Fibroblast of lung (primary cell): Measurements from ENCODE around the gene NDST3. TPM values are rescaled to one million over a fixed set of nuclear protein-coding genes. Genes with fewer than 3 reads are reported as not detected.
A peak's percentile ranks its signal among the peaks of the same experiment; 100 is the strongest.

Source experiments
- DNase-seq, 2 donors: peaks; one replicate each; pipeline versions ENCODE4 v3.0.0 to v3.0.0-alpha.2; 2010; ENCODE audit warnings: low read depth in 2 of 2
- H2AFZ ChIP-seq: 2 replicates; pipeline ENCODE4 v1.5.1; 2012; ENCODE audit warnings: low read length, control low read depth, inconsistent platforms
- H3K27ac ChIP-seq: 2 replicates; pipeline ENCODE4 v1.5.1; 2011; ENCODE audit warnings: low read length, control low read depth; ENCODE audit not compliant: insufficient read depth
- H3K27me3 ChIP-seq: 2 replicates; pipeline ENCODE4 v1.5.1; 2011; ENCODE audit warnings: mild to moderate bottlenecking, low read length; ENCODE audit not compliant: control insufficient read depth, insufficient read depth
- H3K36me3 ChIP-seq: 2 replicates; pipeline ENCODE4 v1.5.1; 2011; ENCODE audit warnings: low read length; ENCODE audit not compliant: control insufficient read depth, insufficient read depth
- H3K4me1 ChIP-seq: 2 replicates; pipeline ENCODE4 v1.5.1; 2011; ENCODE audit warnings: low read length; ENCODE audit not compliant: control insufficient read depth, insufficient read depth; ENCODE audit errors: extremely low read depth
- H3K4me2 ChIP-seq: 2 replicates; pipeline ENCODE4 v1.5.1; 2011; ENCODE audit warnings: low read length, control low read depth; ENCODE audit not compliant: insufficient read depth; ENCODE audit errors: extremely low read depth
- H3K4me3 ChIP-seq, 4 experiments: fragments of 200-600 bp in 1 of 4; sonication (generic) in 1 of 4; replicated peaks in 1 of 4; 2 replicates each; pipeline ENCODE4 v1.5.1; 2011 to 2016; ENCODE audit warnings: low read length in 4 of 4, low read depth in 3 of 4, mild to moderate bottlenecking in 3 of 4, control low read depth in 2 of 4, inconsistent platforms in 1 of 4, mixed read lengths in 1 of 4; ENCODE audit not compliant: insufficient read depth in 1 of 4; ENCODE audit errors: control extremely low read depth in 1 of 4
- H3K79me2 ChIP-seq: 2 replicates; pipeline ENCODE4 v1.5.1; 2012; ENCODE audit warnings: mild to moderate bottlenecking, low read length, inconsistent platforms; ENCODE audit not compliant: control insufficient read depth, insufficient read depth
- H3K9ac ChIP-seq: 2 replicates; pipeline ENCODE4 v1.5.1; 2011; ENCODE audit warnings: mild to moderate bottlenecking, low read length, control low read depth; ENCODE audit not compliant: insufficient read depth
- H3K9me3 ChIP-seq: 2 replicates; pipeline ENCODE4 v1.5.1; 2012; ENCODE audit warnings: low read depth, low read length; ENCODE audit not compliant: control insufficient read depth, insufficient read depth
- H4K20me1 ChIP-seq: 2 replicates; pipeline ENCODE4 v1.5.1; 2011; ENCODE audit warnings: low read length; ENCODE audit not compliant: control insufficient read depth, insufficient read depth; ENCODE audit errors: extremely low read depth
- CTCF ChIP-seq, 2 donors: IDR thresholded peaks in 1 of 2; conservative IDR thresholded peaks in 1 of 2; 1 replicate in 1 of 2; 2 replicates in 1 of 2; pipeline ENCODE4 v1.5.1; 2011 to 2012; ENCODE audit warnings: low read length in 2 of 2, control low read depth in 1 of 2, inconsistent platforms in 1 of 2, low read depth in 1 of 2, mild to moderate bottlenecking in 1 of 2
- EZH2 ChIP-seq: IDR thresholded peaks from 2 replicates; pipeline ENCODE4 v1.5.1; 2012; ENCODE audit warnings: low read length, control low read depth, mild to moderate bottlenecking; ENCODE audit errors: missing control alignments
- polyA plus RNA-seq, 2 donors: library from polyadenylated mRNA; depleted of rRNA in 1 of 2; stranded (reverse) in 1 of 2; unstranded in 1 of 2; fragments of >200 nt; gene quantifications; 2 replicates each; pipeline ENCODE4 v1.2.1, GENCODE V29; 2011 to 2012; ENCODE audit warnings: missing spikeins in 1 of 2
- total RNA-seq: library from RNA; depleted of rRNA; stranded (reverse); fragments of >200 nt; gene quantifications from 2 replicates; pipeline ENCODE4 v1.2.1, GENCODE V29; 2014

NDST3 gene
- total and polyA plus RNA-seq, 2 donors (not counting 1 experiment from before 2014, with no cell fraction given), result 0.16 TPM; not detected in 1

GRCh38 chr4:118280501-118281218 is 246.4 kb downstream of the NDST3 start:
- Histone ChIP-seq H3K27me3 (no peaks in the 10 kb centered on the region), H3K9me3 (no peaks in the 10 kb centered on the region), H4K20me1 (no peaks in the 10 kb centered on the region), H3K4me3 (peak overlapping the region; percentile 80 to 98 (median 83)), H3K9ac (no peak overlapping the region), H3K36me3 (peaks cover 3% of the 10 kb centered on the region), H3K4me1 (peaks cover 6% of the 10 kb centered on the region), H3K79me2 (peaks cover 23% of the 10 kb centered on the region), H3K4me2 (peak overlapping the region; percentile 83), H3K27ac (peak overlapping the region; percentile 10), H2AFZ (no peak overlapping the region)
- DNase-seq, result peak; percentile 78 to 85
- TF ChIP-seq CTCF (conservative IDR thresholded peaks at IDR 0.05 in 1 of 2, IDR thresholded peaks at IDR 0.05 in 1 of 2; ENCODE audit: low read depth in 1 of 2, low read length in 2 of 2), result peak; percentile 45 to 62
- TF ChIP-seq EZH2, result no peak

GRCh38 chr4:118281611-118282442 is 247.5 kb downstream of the NDST3 start:
- Histone ChIP-seq H3K4me2 (peak overlapping the region; percentile 48), H3K79me2 (peaks cover 23% of the 10 kb centered on the region), H4K20me1 (no peaks in the 10 kb centered on the region), H2AFZ (no peak overlapping the region), H3K4me1 (peaks cover 6% of the 10 kb centered on the region), H3K27me3 (no peaks in the 10 kb centered on the region), H3K9ac (peak overlapping the region; percentile 20), H3K36me3 (peaks cover 3% of the 10 kb centered on the region), H3K4me3 (peak overlapping the region in 2 of 4 experiments; percentile 80 to 98), H3K9me3 (no peaks in the 10 kb centered on the region), H3K27ac (no peak overlapping the region)
- no peak for TF ChIP-seq CTCF (conservative IDR thresholded peaks at IDR 0.05 in 1 of 2, IDR thresholded peaks at IDR 0.05 in 1 of 2; ENCODE audit: low read depth in 1 of 2, low read length in 2 of 2)
- TF ChIP-seq EZH2, result no peak
- DNase-seq, result peak; percentile 53 to 71

- Histone ChIP-seq H3K4me3 (no peak overlapping the region), H3K36me3 (peaks cover 3% of the 10 kb centered on the region), H3K9ac (no peak overlapping the region), H4K20me1 (no peaks in the 10 kb centered on the region), H3K4me2 (no peak overlapping the region), H3K79me2 (peaks cover 23% of the 10 kb centered on the region), H3K27me3 (no peaks in the 10 kb centered on the region), H3K27ac (no peak overlapping the region), H3K9me3 (no peaks in the 10 kb centered on the region), H2AFZ (no peak overlapping the region), H3K4me1 (peaks cover 6% of the 10 kb centered on the region)
- TF ChIP-seq CTCF (conservative IDR thresholded peaks at IDR 0.05 in 1 of 2, IDR thresholded peaks at IDR 0.05 in 1 of 2; ENCODE audit: low read depth in 1 of 2, low read length in 2 of 2), result no peak
- TF ChIP-seq EZH2, result no peak
- DNase-seq, result peak; percentile 75 to 80
Measured at GRCh38 chr4:118282692-118283091, 248.4 kb downstream of the NDST3 start.
